ENCODE measurements around the gene ZNF101.
A peak's percentile ranks its signal among the peaks of the same experiment; 100 is the strongest.
"Not testable (repeated sequence)": the region's sequence is repeated elsewhere in the genome, so short reads cannot be mapped to it uniquely, and the experiment has no call there.

The ZNF101 gene

GRCh38 chr19:19661675-19662251 is 6.9 kb upstream of the ZNF101 start:
- peak; percentile 72 to 85 (median 74) for DNase-seq

GRCh38 chr19:19662344-19662743 is 6.3 kb upstream of the ZNF101 start:
- DNase-seq: no peak

- peak; percentile 42 to 61 (median 44) for DNase-seq
These were observed 5.8 kb upstream of the ZNF101 start for GRCh38 chr19:19662871-19663255.

- peak; percentile 97 to 98 (median 98) for DNase-seq
These were observed 5.2 kb upstream of the ZNF101 start, which contains the start of gene ATP13A1 for GRCh38 chr19:19663256-19664120. Gene ATP13A1, minus strand, starts transcription at chr19:19663676. Its CDS starts 10 bp downstream, at chr19:19663666.

- DNase-seq: not testable (repeated sequence)
These were observed 3.2 kb upstream of the ZNF101 start for GRCh38 chr19:19665420-19665948.

- DNase-seq: peak; percentile 38 to 56 (median 53)
These were observed 1.5 kb downstream of the ZNF101 start for GRCh38 chr19:19670070-19670551.

- DNase-seq: no peak
These were observed 4.2 kb downstream of the ZNF101 start for GRCh38 chr19:19672816-19673215.

- DNase-seq: no peak
These were observed 5.7 kb downstream of the ZNF101 start for GRCh38 chr19:19674315-19674714.

GRCh38 chr19:19677579-19677978 is 8.9 kb downstream of the ZNF101 start:
- DNase-seq: no peak

- DNase-seq: no peak
These were observed 10.8 kb downstream of the ZNF101 start for GRCh38 chr19:19679176-19680073.

- not testable (repeated sequence) for DNase-seq
These were observed 17.5 kb downstream of the ZNF101 start for GRCh38 chr19:19686119-19686518.

- DNase-seq: no peak
These were observed 17.9 kb downstream of the ZNF101 start for GRCh38 chr19:19686580-19686979.

GRCh38 chr19:19687090-19687489 is 18.5 kb downstream of the ZNF101 start:
- DNase-seq: no peak

GRCh38 chr19:19689023-19689422 is 20.4 kb downstream of the ZNF101 start:
- DNase-seq: not testable (repeated sequence)

GRCh38 chr19:19691683-19692082 is 23.0 kb downstream of the ZNF101 start:
- DNase-seq: no peak

GRCh38 chr19:19696386-19696785 is 27.7 kb downstream of the ZNF101 start:
- no peak for DNase-seq

- DNase-seq: no peak
These were observed 28.9 kb downstream of the ZNF101 start for GRCh38 chr19:19697589-19697988.

GRCh38 chr19:19700493-19700892 is 31.9 kb downstream of the ZNF101 start:
- not testable (repeated sequence) for DNase-seq

- DNase-seq: no peak
These were observed 36.2 kb downstream of the ZNF101 start for GRCh38 chr19:19704836-19705235.

- no peak for DNase-seq
These were observed 41.9 kb downstream of the ZNF101 start for GRCh38 chr19:19710506-19710905.

- no peak for DNase-seq
These were observed 42.8 kb downstream of the ZNF101 start for GRCh38 chr19:19711306-19711933.

Measured in suppressor macrophage treated with lipopolysaccharide for 1 hour (primary cell).